Adipocyte (in vitro differentiated cells): Measurements from ENCODE around the gene CERT1.

ENCODE experiments used
- DNase-seq: peaks from one replicate; pipeline ENCODE4 v3.0.0-alpha.2; 2015; ENCODE audit warnings: low read depth
- H3K27me3 ChIP-seq: replicated peaks from 2 replicates; pipeline ENCODE4 v1.7.0; 2013; ENCODE audit warnings: mild to moderate bottlenecking, low read length, moderate library complexity; ENCODE audit not compliant: control insufficient read depth, insufficient read depth
- H3K36me3 ChIP-seq: 2 replicates; pipeline ENCODE4 v1.7.0; 2013; ENCODE audit warnings: low read length, mild to moderate bottlenecking, moderate library complexity; ENCODE audit not compliant: control insufficient read depth, insufficient read depth, severe bottlenecking
- H3K4me1 ChIP-seq: 2 replicates; pipeline ENCODE4 v1.7.0; 2013; ENCODE audit warnings: mild to moderate bottlenecking, low read length, moderate library complexity; ENCODE audit not compliant: control insufficient read depth, insufficient read depth
- H3K4me3 ChIP-seq: 2 replicates; pipeline ENCODE4 v1.7.0; 2013; ENCODE audit warnings: mild to moderate bottlenecking, low read length, moderate library complexity
- H3K9ac ChIP-seq: 2 replicates; pipeline ENCODE4 v1.7.0; 2013; ENCODE audit warnings: mild to moderate bottlenecking, low read length, moderate library complexity
- H3K9me3 ChIP-seq: 2 replicates; pipeline ENCODE4 v1.7.0; 2013; ENCODE audit warnings: mild to moderate bottlenecking, low read length, moderate library complexity; ENCODE audit not compliant: control insufficient read depth

CERT1 gene

GRCh38 chr5:75395277-75395676 lies 116.2 kb downstream of the CERT1 start:
- Histone ChIP-seq H3K27me3 (no peaks in the 10 kb centered on the region), H3K36me3 (peaks cover 74% of the 10 kb centered on the region), H3K4me3 (no peak overlapping the region), H3K4me1 (no peaks in the 10 kb centered on the region), H3K9me3 (no peaks in the 10 kb centered on the region), H3K9ac (no peak overlapping the region)
- DNase-seq, result no peak

GRCh38 chr5:75389430-75389829 lies 122.0 kb downstream of the CERT1 start:
- no peak overlapping the region for H3K9ac ChIP-seq
- DNase-seq, result no peak
- peaks cover 81% of the 10 kb centered on the region for H3K36me3 ChIP-seq
- H3K9me3 ChIP-seq, result no peaks in the 10 kb centered on the region
- H3K4me1 ChIP-seq, result no peaks in the 10 kb centered on the region
- no peaks in the 10 kb centered on the region for H3K27me3 ChIP-seq
- H3K4me3 ChIP-seq, result no peak overlapping the region

- H3K9me3 ChIP-seq, result no peaks in the 10 kb centered on the region
- no peak overlapping the region for H3K9ac ChIP-seq
- H3K4me1 ChIP-seq, result no peaks in the 10 kb centered on the region
- H3K27me3 ChIP-seq, result no peaks in the 10 kb centered on the region
- no peak overlapping the region for H3K4me3 ChIP-seq
- H3K36me3 ChIP-seq, result peaks cover 89% of the 10 kb centered on the region
- DNase-seq, result no peak
Observed at GRCh38 chr5:75387806-75388205, 123.6 kb downstream of the CERT1 start.

GRCh38 chr5:75384218-75384617 lies 127.2 kb downstream of the CERT1 start:
- Histone ChIP-seq H3K4me3 (no peak overlapping the region), H3K9me3 (no peaks in the 10 kb centered on the region), H3K27me3 (no peaks in the 10 kb centered on the region), H3K9ac (no peak overlapping the region), H3K4me1 (no peaks in the 10 kb centered on the region), H3K36me3 (peaks cover 96% of the 10 kb centered on the region)
- DNase-seq, result no peak

GRCh38 chr5:75381456-75381855 lies 130.0 kb downstream of the CERT1 start:
- Histone ChIP-seq H3K4me3 (no peak overlapping the region), H3K36me3 (peaks cover 98% of the 10 kb centered on the region), H3K9ac (no peak overlapping the region), H3K27me3 (no peaks in the 10 kb centered on the region), H3K4me1 (no peaks in the 10 kb centered on the region), H3K9me3 (no peaks in the 10 kb centered on the region)
- no peak for DNase-seq

GRCh38 chr5:75380099-75380498 lies 131.3 kb downstream of the CERT1 start:
- Histone ChIP-seq H3K36me3 (peaks cover 94% of the 10 kb centered on the region), H3K27me3 (no peaks in the 10 kb centered on the region), H3K4me1 (no peaks in the 10 kb centered on the region), H3K9ac (no peak overlapping the region), H3K4me3 (no peak overlapping the region), H3K9me3 (no peaks in the 10 kb centered on the region)
- no peak for DNase-seq

- DNase-seq, result no peak
- no peak overlapping the region for H3K9ac ChIP-seq
- H3K36me3 ChIP-seq, result peaks cover 85% of the 10 kb centered on the region
- H3K9me3 ChIP-seq, result no peaks in the 10 kb centered on the region
- no peak overlapping the region for H3K4me3 ChIP-seq
- H3K27me3 ChIP-seq, result no peaks in the 10 kb centered on the region
- no peaks in the 10 kb centered on the region for H3K4me1 ChIP-seq
Observed at GRCh38 chr5:75375414-75375813, 136.0 kb downstream of the CERT1 start.

- Histone ChIP-seq H3K9me3 (no peaks in the 10 kb centered on the region), H3K4me1 (no peaks in the 10 kb centered on the region), H3K27me3 (no peaks in the 10 kb centered on the region), H3K36me3 (peaks cover 75% of the 10 kb centered on the region), H3K9ac (no peak overlapping the region), H3K4me3 (no peak overlapping the region)
- DNase-seq, result no peak
Observed at GRCh38 chr5:75374394-75374814, 137.0 kb downstream of the CERT1 start.

GRCh38 chr5:75373862-75374261 lies 137.6 kb downstream of the CERT1 start:
- no peak for DNase-seq
- Histone ChIP-seq H3K9me3 (no peaks in the 10 kb centered on the region), H3K27me3 (no peaks in the 10 kb centered on the region), H3K4me3 (no peak overlapping the region), H3K4me1 (no peaks in the 10 kb centered on the region), H3K9ac (no peak overlapping the region), H3K36me3 (peaks cover 69% of the 10 kb centered on the region)

- no peak for DNase-seq
- Histone ChIP-seq H3K9me3 (no peaks in the 10 kb centered on the region), H3K9ac (no peak overlapping the region), H3K4me1 (no peaks in the 10 kb centered on the region), H3K36me3 (peaks cover 27% of the 10 kb centered on the region), H3K27me3 (no peaks in the 10 kb centered on the region), H3K4me3 (no peak overlapping the region)
Observed at GRCh38 chr5:75368391-75368790, 143.0 kb downstream of the CERT1 start.

GRCh38 chr5:75367401-75367800 lies 144.0 kb downstream of the CERT1 start:
- Histone ChIP-seq H3K4me3 (no peak overlapping the region), H3K9me3 (no peaks in the 10 kb centered on the region), H3K36me3 (peaks cover 28% of the 10 kb centered on the region), H3K9ac (no peak overlapping the region), H3K4me1 (no peaks in the 10 kb centered on the region), H3K27me3 (no peaks in the 10 kb centered on the region)
- peak; percentile 14 for DNase-seq

GRCh38 chr5:75366787-75367186 lies 144.6 kb downstream of the CERT1 start:
- DNase-seq, result no peak
- peaks cover 30% of the 10 kb centered on the region for H3K36me3 ChIP-seq
- no peak overlapping the region for H3K4me3 ChIP-seq
- no peaks in the 10 kb centered on the region for H3K4me1 ChIP-seq
- no peaks in the 10 kb centered on the region for H3K9me3 ChIP-seq
- H3K27me3 ChIP-seq, result no peaks in the 10 kb centered on the region
- no peak overlapping the region for H3K9ac ChIP-seq
